GM21576 (cell line): ENCODE data around the gene LRP1.

Source experiments
- ATAC-seq: cut with Tn5 transposase; IDR thresholded peaks from one replicate; pipeline ENCODE4 v1.9.1; 2021; ENCODE audit warnings: mild to moderate bottlenecking, moderate library complexity; ENCODE audit not compliant: unreplicated experiment

The LRP1 gene

GRCh38 chr12:57243521-57244311 lies 115.4 kb downstream of the LRP1 start:
- no peak for ATAC-seq

GRCh38 chr12:57244312-57244696 lies 116.0 kb downstream of the LRP1 start:
- no peak for ATAC-seq

GRCh38 chr12:57247041-57247440 lies 118.8 kb downstream of the LRP1 start:
- no peak for ATAC-seq

GRCh38 chr12:57248934-57249742 lies 120.9 kb downstream of the LRP1 start:
- ATAC-seq: no peak

- no peak for ATAC-seq
Observed at GRCh38 chr12:57250541-57250940, 122.3 kb downstream of the LRP1 start.

- no peak for ATAC-seq
Observed at GRCh38 chr12:57250956-57251355, 122.7 kb downstream of the LRP1 start, which contains the start of gene STAC3. Gene STAC3, minus strand, starts transcription at chr12:57251187. Its CDS starts 1,551 bp downstream, at chr12:57249636.

- no peak for ATAC-seq
Observed at GRCh38 chr12:57254506-57255280, 126.4 kb downstream of the LRP1 start.

GRCh38 chr12:57255916-57256315 lies 127.6 kb downstream of the LRP1 start:
- no peak for ATAC-seq

GRCh38 chr12:57258977-57259970 lies 131.0 kb downstream of the LRP1 start:
- no peak for ATAC-seq

- ATAC-seq: no peak
Observed at GRCh38 chr12:57260366-57260765, 132.1 kb downstream of the LRP1 start.

GRCh38 chr12:57261428-57261865 lies 133.2 kb downstream of the LRP1 start:
- ATAC-seq: no peak

- ATAC-seq: no peak
Observed at GRCh38 chr12:57262126-57262822, 134.0 kb downstream of the LRP1 start.
